NCI-H2196 treated with DMSO at 0.1 percent for 48 hours (cell line): ENCODE measurements around the gene SEC61A1.

Experiments used
- DNase-seq: peaks from one replicate; lab custom pipeline; 2025; ENCODE audit not compliant: unreplicated experiment; lab: John Stamatoyannopoulos, UW

SEC61A1 gene

DNA sequence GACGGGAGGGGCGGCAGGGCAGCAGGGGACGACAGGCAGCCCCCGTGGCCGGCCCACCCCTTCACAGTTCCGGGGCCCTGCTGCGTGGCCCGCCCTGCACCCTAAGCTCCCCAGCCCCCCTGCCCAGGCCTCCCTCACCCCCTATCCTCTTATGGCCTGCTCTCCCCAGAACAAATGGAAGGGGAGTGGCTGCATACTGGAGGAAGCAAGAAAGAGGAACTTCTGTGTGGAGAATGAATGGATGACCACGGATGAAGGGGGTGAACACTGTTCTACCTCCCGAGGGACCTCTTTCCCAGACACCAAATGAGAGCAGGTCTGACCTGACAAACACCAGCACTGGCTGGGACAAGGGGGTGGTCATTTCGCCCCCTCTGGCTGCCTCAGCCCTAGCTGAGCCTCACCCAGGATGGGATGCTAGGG is 25.0 kb downstream of the SEC61A1 start:
- DNase-seq = no peak

- DNase-seq = no peak
Observed at GRCh38 chr3:128077665-128078064, 25.4 kb downstream of the SEC61A1 start.

DNA sequence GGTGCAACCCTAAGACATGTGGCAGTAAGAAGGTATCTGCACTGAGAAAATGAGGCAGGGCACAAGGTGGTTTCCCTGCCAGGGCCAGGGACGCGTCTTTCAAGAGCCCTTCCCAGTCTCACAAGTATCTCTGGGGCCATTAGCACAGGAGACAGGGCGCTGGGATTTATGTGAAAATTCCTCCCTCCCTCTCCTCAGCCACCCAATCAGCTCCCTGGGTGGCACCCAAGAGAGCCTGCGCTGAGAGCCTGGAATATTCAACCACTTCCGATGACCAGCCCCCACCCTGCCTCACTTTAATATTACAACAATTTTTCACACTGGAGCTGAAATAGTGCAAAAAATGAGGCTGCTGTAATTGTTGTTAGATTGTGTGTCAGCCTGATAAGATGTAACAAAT is 26.1 kb downstream of the SEC61A1 start:
- no peak for DNase-seq

DNA sequence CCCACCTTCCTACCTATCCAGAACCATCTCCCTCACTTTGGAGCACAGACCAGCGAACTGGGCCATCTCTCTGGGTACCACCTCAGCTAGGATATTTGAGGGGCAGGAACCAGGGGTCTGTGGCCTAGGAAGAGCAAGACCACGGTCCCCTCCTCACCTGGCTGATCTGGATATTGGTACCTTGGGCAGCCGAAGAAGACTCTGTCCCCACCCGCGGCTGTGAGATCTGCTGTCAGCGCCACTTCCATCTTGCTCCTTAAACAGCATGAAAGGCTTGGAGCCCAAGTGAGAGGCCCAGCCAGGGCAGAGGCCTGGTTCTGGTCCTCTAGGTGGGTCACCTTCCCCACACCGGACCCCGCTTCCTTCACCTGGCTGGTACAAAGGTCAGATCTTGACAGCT is 26.6 kb downstream of the SEC61A1 start:
- DNase-seq = no peak

- no peak for DNase-seq
Observed at GRCh38 chr3:128079823-128080222, 27.6 kb downstream of the SEC61A1 start.

GRCh38 chr3:128080323-128081080 is 28.3 kb downstream of the SEC61A1 start:
- no peak for DNase-seq

DNA sequence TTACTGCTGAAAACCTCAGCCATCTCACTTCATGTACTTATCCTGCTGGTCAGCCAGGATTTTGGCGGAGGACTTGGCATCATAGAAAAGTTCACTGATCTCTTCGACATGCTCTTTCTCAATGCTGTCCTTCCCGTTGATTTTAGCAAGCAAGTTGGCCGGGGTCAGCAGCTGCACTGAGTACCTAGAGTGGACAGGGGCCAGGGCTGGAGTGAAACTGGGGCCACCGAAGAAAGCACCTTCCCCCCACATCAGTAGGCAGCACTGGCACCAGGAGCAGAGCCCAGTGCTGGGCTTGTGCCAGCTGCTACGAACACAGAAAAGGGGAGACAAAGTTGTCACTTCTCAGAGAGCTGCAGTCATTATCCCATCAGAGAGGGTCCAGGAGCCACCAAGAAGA is 29.0 kb downstream of the SEC61A1 start:
- no peak for DNase-seq

DNA sequence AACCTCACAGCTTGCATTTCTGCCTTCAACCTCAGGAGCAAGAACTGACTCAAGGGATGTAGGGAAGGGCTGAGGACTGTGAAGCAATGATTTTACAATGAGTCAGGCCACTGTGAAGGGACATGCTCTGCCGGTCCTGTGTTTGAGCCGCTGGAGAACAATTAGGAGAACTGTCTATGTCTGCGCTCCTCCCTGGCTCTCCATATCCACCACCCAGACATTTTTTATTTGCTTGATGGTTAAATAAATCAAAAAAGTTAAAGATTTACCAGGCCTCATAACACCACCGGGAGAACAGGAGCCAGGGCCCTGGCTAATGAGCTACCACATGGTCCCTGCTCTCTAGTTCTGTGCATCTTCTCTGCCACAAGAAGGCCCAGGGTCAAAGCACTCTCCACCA is 29.6 kb downstream of the SEC61A1 start:
- DNase-seq = no peak

DNA sequence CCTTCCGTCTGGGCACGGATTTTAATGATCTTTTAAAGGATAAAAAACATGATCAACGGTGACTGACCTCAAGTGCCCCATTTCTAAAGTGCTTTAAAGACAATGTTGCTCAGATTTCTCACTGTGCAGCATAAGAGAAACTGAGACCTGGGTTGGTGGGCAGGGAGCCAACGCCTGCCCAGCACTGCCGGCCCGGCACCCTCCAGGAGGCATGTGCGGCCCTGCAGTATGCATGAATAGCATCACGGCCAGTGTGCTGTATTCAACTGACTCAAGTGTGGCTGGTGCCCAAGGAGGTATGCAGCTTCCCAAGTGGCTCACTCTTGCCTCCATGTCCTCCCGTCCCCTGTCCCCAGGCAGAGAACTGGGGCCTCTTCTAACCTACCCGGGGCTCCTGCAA is 30.3 kb downstream of the SEC61A1 start:
- DNase-seq = no peak

GRCh38 chr3:128083396-128083795 is 31.2 kb downstream of the SEC61A1 start:
- no peak for DNase-seq

DNA sequence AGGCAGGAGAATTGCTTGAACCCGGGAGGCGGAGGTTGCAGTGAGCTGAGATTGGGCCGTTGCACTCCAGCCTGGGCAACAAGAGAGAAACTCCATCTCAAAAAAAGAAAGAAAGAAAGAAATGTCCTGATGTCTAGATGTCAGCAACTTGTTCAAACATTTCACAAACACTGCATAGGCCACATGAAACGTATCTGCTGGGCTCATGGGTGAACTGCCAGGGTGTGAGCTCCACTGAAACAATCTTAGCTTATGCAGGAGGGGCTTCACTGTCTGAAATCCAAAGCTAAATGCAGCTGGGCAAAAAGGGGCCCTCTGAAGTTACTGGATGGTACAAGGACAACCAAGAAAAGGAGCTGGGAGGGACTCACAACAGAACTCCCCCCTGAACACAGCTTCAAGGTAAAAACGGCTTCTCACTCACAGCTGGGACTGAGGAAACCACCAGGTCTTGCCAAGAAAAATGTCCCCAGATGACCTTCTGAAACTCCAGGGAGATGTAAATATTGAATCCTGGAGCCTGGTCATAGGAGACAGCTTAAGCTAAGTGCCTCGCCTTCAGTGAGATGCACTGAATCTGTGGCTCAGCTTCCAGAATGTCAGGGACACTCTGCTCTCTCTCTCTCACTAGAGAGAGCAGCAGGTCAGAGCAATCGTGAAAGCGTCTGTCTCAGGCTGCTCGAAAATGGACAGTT is 31.9 kb downstream of the SEC61A1 start:
- DNase-seq = no peak

- no peak for DNase-seq
Observed at GRCh38 chr3:128084675-128085021, 32.4 kb downstream of the SEC61A1 start.

DNA sequence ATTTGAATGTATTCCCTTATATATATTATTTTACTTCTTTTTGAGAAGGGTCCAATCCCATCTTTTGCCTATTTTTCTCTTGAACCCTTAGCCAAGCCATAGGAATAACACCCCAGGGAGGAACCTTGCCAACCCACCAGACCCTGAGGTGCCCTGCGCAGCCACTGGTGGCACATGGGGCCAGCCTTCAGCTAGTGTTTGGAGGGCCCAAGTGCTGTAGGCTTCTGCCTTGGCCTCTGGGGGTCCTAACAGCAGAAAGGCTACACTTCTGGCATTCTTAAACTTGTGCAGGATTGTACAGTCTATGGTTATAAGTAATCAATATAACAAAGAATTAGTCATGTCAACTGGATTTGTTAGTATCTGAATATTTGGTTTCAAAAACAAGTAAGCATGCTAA is 36.9 kb downstream of the SEC61A1 start:
- no peak for DNase-seq

DNA sequence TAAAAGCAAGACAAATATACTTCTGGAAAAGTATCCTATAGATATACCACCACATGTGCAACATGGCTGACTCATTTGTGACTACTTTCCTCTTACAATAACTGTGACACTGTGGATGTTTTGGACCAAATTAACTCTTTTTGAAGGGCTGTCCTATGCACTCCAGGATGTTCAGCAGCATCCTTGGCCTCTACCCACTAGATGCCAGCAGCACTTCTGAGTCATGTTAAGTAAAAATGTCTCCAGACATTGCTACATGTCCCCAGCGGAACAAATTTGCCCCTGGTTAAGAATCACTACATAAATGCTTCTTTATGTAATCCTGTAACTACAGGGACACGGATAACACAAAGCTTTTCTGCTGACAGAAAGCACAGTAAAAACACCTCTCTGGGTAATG is 39.3 kb downstream of the SEC61A1 start:
- DNase-seq = no peak

DNA sequence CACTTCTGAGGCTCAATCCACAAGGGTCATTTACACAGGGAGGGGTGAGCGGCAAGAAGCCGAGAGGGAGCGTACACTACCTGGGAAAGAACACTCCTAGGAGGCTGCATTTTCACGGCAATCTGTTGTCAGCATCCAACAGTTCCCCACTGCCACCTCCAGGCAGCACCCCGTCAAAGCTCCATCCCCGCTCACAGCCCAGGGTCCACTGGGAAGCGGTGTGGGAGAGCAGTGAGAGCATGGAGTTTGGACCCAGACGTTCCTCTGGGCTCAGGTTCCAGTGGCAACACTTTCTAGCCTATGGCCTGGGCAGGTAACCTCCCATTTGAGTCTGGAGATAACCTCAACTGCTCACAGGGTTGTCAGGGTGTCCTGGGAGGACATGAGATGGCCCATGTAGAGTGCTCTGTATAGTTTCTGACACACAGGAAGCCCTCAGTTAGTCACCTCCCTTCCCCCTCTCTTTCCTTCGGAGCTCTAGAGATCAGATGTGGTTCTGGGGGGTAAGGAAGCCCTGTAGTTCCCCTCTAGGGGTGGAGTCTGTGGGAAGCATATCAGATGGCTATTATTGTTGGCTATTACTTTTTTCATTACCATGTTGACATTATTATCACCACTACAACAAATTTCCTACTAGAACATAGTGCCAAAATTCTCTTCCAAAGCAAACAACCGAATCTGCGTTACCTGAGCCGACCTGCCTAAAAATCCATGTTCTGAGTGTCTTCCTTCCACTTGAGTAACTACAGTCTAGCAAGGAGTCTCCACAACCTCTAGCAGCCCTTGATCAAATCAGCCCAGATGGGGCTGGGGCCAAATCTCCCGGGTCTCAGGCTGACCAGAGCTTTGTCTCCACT is 42.3 kb downstream of the SEC61A1 start:
- no peak for DNase-seq

DNA sequence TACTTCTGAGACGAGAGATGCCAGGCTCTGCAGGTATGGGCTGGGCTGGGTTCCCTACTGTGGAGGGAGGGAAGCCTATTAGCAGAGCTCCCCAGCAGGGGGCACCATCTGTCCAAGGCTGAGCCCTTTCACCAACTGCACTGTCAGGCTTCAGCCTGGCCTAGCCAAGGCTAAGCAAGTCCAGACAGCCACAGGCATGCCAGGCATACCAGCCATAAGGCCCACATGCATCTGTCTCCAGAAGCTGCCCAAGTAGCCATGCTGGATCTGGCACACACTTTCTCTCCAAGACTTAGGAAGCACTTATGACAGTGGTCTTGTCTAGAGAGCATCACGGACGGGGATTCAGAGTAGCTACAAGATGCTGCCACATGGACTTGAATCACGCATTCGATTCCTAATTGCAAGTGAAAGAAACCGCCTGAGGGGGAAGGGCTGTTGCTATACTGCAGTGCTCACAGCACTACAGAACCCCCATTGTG is 43.0 kb downstream of the SEC61A1 start:
- peak; percentile 83 for DNase-seq

GRCh38 chr3:128098234-128098633 is 46.0 kb downstream of the SEC61A1 start:
- no peak for DNase-seq

GRCh38 chr3:128100161-128100560 is 47.9 kb downstream of the SEC61A1 start:
- no peak for DNase-seq

- no peak for DNase-seq
Observed at GRCh38 chr3:128100638-128101037, 48.4 kb downstream of the SEC61A1 start.

DNA sequence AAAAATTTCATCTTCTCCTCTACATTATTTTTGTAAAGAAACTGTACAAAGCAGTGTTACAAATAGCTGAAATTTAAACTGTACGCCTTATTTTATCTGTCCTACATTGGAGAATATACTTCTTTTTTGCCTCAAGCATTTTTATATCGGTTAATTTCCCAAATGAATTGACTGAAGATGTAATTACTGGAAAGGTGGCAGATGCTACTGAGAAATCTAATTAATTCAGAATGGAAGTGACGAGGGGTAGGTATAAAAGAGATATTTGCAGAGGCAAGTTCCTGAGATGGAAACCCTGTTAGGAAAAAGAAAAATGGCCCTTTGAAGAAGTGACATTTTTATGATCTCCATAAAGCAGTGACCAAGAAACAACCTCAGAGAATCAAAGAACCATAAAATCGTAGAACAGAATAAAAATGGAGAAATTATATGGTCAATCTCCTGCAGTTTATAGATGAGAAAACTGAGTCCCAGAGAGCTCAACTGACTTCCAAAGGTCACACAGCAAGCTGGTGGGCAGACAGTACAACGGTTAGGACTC is 51.0 kb downstream of the SEC61A1 start:
- DNase-seq = no peak

GRCh38 chr3:128107834-128108233 is 55.6 kb downstream of the SEC61A1 start:
- DNase-seq = no peak
